Measurements from ENCODE around the gene CLDN11. TPM values are rescaled to one million over a fixed set of nuclear protein-coding genes. Genes with fewer than 3 reads are reported as not detected.

CLDN11 gene
- total RNA-seq, 1 experiment from 2014 or later: not detected

DNA sequence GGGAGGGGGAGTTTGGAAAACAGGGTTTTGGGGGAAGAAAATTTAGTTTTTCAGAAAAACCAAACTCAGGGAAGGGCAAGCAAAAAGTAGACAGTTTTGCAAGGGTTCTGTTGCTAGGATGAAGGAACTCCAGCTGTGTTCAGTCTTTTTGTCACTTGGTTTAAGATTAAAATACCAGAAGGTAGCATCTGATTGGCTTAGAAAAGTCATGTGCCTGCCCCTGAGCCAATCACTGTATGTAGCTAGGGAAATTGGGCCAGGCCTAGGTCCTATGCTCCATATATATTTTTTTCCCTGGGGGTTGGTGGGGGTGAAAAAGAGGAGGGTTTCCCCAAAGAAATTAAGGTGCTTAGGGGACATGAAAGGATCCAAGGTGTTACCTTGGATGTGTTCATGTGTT lies 24.3 kb downstream of the CLDN11 start:
- ChIA-PET POLR2A (interaction anchor here (0.6 to 1.3 kb wide), 4 partner anchors 13 to 38 kb away, joined by 3 to 4 read pairs (median 3); no protein-coding TSS in a partner anchor), CTCF (interaction anchor here (1.3 to 1.9 kb wide), 2 partner anchors 11 to 369 kb away, joined by 5 to 7 read pairs; no protein-coding TSS in a partner anchor)
- no peaks in the 10 kb centered on the region for H3K9me3 Mint-ChIP-seq (ENCODE audit: unreplicated experiment)
- TF ChIP-seq, protein P1, sequence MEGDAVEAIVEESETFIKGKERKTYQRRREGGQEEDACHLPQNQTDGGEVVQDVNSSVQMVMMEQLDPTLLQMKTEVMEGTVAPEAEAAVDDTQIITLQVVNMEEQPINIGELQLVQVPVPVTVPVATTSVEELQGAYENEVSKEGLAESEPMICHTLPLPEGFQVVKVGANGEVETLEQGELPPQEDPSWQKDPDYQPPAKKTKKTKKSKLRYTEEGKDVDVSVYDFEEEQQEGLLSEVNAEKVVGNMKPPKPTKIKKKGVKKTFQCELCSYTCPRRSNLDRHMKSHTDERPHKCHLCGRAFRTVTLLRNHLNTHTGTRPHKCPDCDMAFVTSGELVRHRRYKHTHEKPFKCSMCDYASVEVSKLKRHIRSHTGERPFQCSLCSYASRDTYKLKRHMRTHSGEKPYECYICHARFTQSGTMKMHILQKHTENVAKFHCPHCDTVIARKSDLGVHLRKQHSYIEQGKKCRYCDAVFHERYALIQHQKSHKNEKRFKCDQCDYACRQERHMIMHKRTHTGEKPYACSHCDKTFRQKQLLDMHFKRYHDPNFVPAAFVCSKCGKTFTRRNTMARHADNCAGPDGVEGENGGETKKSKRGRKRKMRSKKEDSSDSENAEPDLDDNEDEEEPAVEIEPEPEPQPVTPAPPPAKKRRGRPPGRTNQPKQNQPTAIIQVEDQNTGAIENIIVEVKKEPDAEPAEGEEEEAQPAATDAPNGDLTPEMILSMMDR (IDR thresholded peaks at IDR 0.05; ENCODE audit: unreplicated experiment): no peak
- no peak overlapping the region for H3K4me3 Mint-ChIP-seq (ENCODE audit: unreplicated experiment)
- no peak overlapping the region for H3K27ac Mint-ChIP-seq (ENCODE audit: low read depth, unreplicated experiment)
- BruUV-seq (replicated peaks): no TSS peak
- no peaks in the 10 kb centered on the region for H3K27me3 Mint-ChIP-seq (ENCODE audit: insufficient read depth, unreplicated experiment)
- H3K36me3 Mint-ChIP-seq (ENCODE audit: insufficient read depth, unreplicated experiment): no peaks in the 10 kb centered on the region
- DNase-seq (ENCODE audit: unreplicated experiment): no peak
- intact Hi-C loops (cut with micrococcal nuclease): no loop called here
- peaks cover 11% of the 10 kb centered on the region for H3K4me1 Mint-ChIP-seq (ENCODE audit: insufficient read depth, unreplicated experiment)

DNA sequence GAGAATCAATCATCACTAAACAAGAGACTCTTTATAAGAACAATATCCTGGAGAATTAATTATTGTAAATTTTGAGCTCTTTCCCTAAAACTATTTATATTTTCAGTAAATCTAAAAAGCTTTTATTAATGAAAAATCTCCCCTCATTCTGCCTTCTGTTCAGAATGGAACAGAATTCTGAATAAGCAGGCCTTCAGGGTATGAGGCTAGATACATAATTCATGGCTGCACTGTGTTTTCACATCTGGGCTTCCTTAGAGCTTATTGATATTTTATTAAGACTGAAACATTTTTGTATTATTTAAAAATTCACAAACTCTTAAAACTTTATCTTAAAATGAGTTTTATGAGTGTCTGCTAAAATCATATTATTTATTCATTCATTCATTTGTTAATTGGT lies 24.8 kb downstream of the CLDN11 start:
- intact Hi-C loops (cut with micrococcal nuclease): no loop called here
- ChIA-PET CTCF (interaction anchor here (1.3 to 1.9 kb wide), 2 partner anchors 12 to 368 kb away, joined by 5 to 7 read pairs; no protein-coding TSS in a partner anchor), POLR2A (interaction anchor here (0.8 kb wide), 1 partner anchor 12 kb away, joined by 3 read pairs; no protein-coding TSS in a partner anchor)
- TF ChIP-seq, protein P1 (IDR thresholded peaks at IDR 0.05; ENCODE audit: unreplicated experiment): no peak
- BruUV-seq (replicated peaks): no TSS peak
- DNase-seq (ENCODE audit: unreplicated experiment): no peak
- H3K4me3 Mint-ChIP-seq (ENCODE audit: unreplicated experiment): no peak overlapping the region
- no peak overlapping the region for H3K27ac Mint-ChIP-seq (ENCODE audit: low read depth, unreplicated experiment)
- H3K27me3 Mint-ChIP-seq (ENCODE audit: insufficient read depth, unreplicated experiment): no peaks in the 10 kb centered on the region
- no peaks in the 10 kb centered on the region for H3K9me3 Mint-ChIP-seq (ENCODE audit: unreplicated experiment)
- H3K36me3 Mint-ChIP-seq (ENCODE audit: insufficient read depth, unreplicated experiment): no peaks in the 10 kb centered on the region
- peaks cover 11% of the 10 kb centered on the region for H3K4me1 Mint-ChIP-seq (ENCODE audit: insufficient read depth, unreplicated experiment)

DNA sequence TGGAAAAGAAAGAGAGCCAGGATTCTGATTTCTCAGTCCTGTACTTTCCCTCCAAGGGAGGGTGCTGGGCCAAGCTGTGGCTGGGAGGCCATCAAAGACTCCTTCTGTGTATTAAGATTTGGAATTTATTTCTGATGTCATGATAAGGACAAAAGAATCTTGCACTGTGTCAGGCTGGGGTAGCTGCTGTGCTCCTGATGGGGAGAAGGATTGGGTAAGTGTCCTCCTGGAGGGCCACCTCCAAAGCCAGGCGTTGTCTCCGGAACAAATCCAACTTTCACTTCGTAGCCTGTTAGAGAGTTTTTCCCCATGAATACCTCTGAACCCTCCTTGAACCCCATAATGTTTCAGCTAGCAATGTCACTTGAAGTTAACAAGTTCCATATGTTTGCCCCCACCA lies 29.9 kb downstream of the CLDN11 start:
- ChIA-PET POLR2A (interaction anchor here (0.5 to 1.0 kb wide), 2 partner anchors 24 to 421 kb away, joined by 3 to 7 read pairs; partner anchors contain the start of gene RPL22L1), CTCF (interaction anchor here (0.9 kb wide), 1 partner anchor 361 kb away, joined by 3 read pairs; no protein-coding TSS in a partner anchor)
- TF ChIP-seq, protein P1 (IDR thresholded peaks at IDR 0.05; ENCODE audit: unreplicated experiment): no peak
- intact Hi-C loops (cut with micrococcal nuclease): no loop called here
- no peaks in the 10 kb centered on the region for H3K27me3 Mint-ChIP-seq (ENCODE audit: insufficient read depth, unreplicated experiment)
- no peaks in the 10 kb centered on the region for H3K36me3 Mint-ChIP-seq (ENCODE audit: insufficient read depth, unreplicated experiment)
- BruUV-seq (replicated peaks): no TSS peak
- H3K9me3 Mint-ChIP-seq (ENCODE audit: unreplicated experiment): no peaks in the 10 kb centered on the region
- peaks cover 5% of the 10 kb centered on the region for H3K4me1 Mint-ChIP-seq (ENCODE audit: insufficient read depth, unreplicated experiment)
- H3K27ac Mint-ChIP-seq (ENCODE audit: low read depth, unreplicated experiment): no peak overlapping the region
- no peak for DNase-seq (ENCODE audit: unreplicated experiment)
- no peak overlapping the region for H3K4me3 Mint-ChIP-seq (ENCODE audit: unreplicated experiment)

DNA sequence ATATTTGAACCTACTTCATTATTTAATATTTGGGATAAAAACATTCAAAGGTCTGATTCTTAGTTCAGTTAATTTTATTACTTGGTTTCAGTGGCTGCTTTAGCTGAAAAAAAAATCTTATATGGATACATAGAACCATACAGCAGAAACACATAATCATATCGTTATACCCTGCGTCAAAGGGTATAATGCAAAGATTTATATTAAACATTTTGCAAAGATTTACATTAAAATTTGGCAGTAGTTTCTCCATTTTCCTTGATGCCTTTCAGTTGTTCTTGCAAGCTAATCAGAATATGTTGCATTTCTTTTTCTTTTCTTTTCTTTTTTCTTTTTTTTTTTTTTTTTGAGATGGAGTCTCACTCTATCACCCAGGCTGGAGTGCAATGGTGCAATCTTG lies 31.4 kb downstream of the CLDN11 start:
- POLR2A ChIA-PET: no interaction called here
- CTCF ChIA-PET: interaction anchor here (0.6 to 0.7 kb wide), 2 partner anchors 10 to 372 kb away, joined by 3 read pairs; no protein-coding TSS in a partner anchor

More for the DNA sequence above, 31.4 kb downstream of the CLDN11 start:
- H3K27me3 Mint-ChIP-seq (ENCODE audit: insufficient read depth, unreplicated experiment): no peaks in the 10 kb centered on the region
- no peak for DNase-seq (ENCODE audit: unreplicated experiment)
- no peaks in the 10 kb centered on the region for H3K36me3 Mint-ChIP-seq (ENCODE audit: insufficient read depth, unreplicated experiment)
- H3K4me1 Mint-ChIP-seq (ENCODE audit: insufficient read depth, unreplicated experiment): peaks cover 5% of the 10 kb centered on the region
- H3K4me3 Mint-ChIP-seq (ENCODE audit: unreplicated experiment): no peak overlapping the region
- no TSS peak for BruUV-seq (replicated peaks)
- H3K9me3 Mint-ChIP-seq (ENCODE audit: unreplicated experiment): no peaks in the 10 kb centered on the region
- H3K27ac Mint-ChIP-seq (ENCODE audit: low read depth, unreplicated experiment): no peak overlapping the region
- TF ChIP-seq, protein P1 (IDR thresholded peaks at IDR 0.05; ENCODE audit: unreplicated experiment): no peak
- intact Hi-C loops (cut with micrococcal nuclease): no loop called here

Measured in MCF 10A (cell line).